CD4-positive, alpha-beta T cell (primary cell): ENCODE results near the gene CALN1. TPM values are rescaled to one million over a fixed set of nuclear protein-coding genes. Genes with fewer than 3 reads are reported as not detected.

ENCODE experiments used
- ATAC-seq: fragments of 200-7000 bp; cut with Tn5 transposase; one replicate; pipeline ENCODE4 v1.10.0; 2022; ENCODE audit warnings: mild to moderate bottlenecking; ENCODE audit not compliant: poor library complexity
- CTCF ChIA-PET: fragments of 350-600 bp; sonication (Branson Sonifier 250); formaldehyde crosslinking; loops from one replicate; lab custom pipeline; 2021; ENCODE audit warnings: antibody characterized with exemption, inconsistent platforms; lab: Charles Lee
- POLR2A ChIA-PET: fragments of 350-600 bp; sonication (Branson Sonifier 250); formaldehyde crosslinking; loops from one replicate; lab custom pipeline; 2021; ENCODE audit warnings: antibody characterized with exemption, inconsistent platforms; lab: Charles Lee
- DNase-seq, 14 experiments: peaks; one replicate each; pipeline ENCODE4 v3.0.0-alpha.2; 2013 to 2020; ENCODE audit warnings: mixed read lengths in 2 of 14
- H3K27ac ChIP-seq, 2 donors: one replicate each; pipeline versions ENCODE4 v1.5.1 to v1.7.0; 2013; ENCODE audit warnings: low read length in 2 of 2, low read depth in 1 of 2, mild to moderate bottlenecking in 1 of 2
- H3K27me3 ChIP-seq, 2 experiments: 1 replicate in 1 of 2; 2 replicates in 1 of 2; pipeline versions ENCODE4 v1.6.1 to v1.7.0; 2013; ENCODE audit warnings: low read length in 2 of 2, control low read depth in 1 of 2, mild to moderate bottlenecking in 1 of 2, moderate library complexity in 1 of 2; ENCODE audit not compliant: insufficient read depth in 2 of 2, control insufficient read depth in 1 of 2
- H3K36me3 ChIP-seq: one replicate; pipeline ENCODE4 v1.6.1; 2013; ENCODE audit warnings: low read length, control low read depth; ENCODE audit not compliant: insufficient read depth
- H3K4me1 ChIP-seq: one replicate; pipeline ENCODE4 v1.6.1; 2013; ENCODE audit warnings: low read length, control low read depth; ENCODE audit not compliant: insufficient read depth
- H3K4me3 ChIP-seq: one replicate; pipeline ENCODE4 v1.5.1; 2013; ENCODE audit warnings: mild to moderate bottlenecking, low read length, moderate library complexity
- H3K9me3 ChIP-seq, 2 experiments: 1 replicate in 1 of 2; 2 replicates in 1 of 2; pipeline versions ENCODE4 v1.6.1 to v1.7.0; 2013; ENCODE audit warnings: low read length in 2 of 2, mild to moderate bottlenecking in 2 of 2, control low read depth in 1 of 2, moderate library complexity in 1 of 2; ENCODE audit not compliant: control insufficient read depth in 1 of 2, insufficient read depth in 1 of 2
- H3K27ac Mint-ChIP-seq: one replicate; pipeline ENCODE4 v1.8.0; 2020; ENCODE audit warnings: mixed read lengths
- H3K27me3 Mint-ChIP-seq: one replicate; pipeline ENCODE4 v1.8.0; 2021; ENCODE audit warnings: mixed read lengths
- H3K36me3 Mint-ChIP-seq: one replicate; pipeline ENCODE4 v1.8.0; 2021; ENCODE audit warnings: low read depth, mixed read lengths
- H3K4me1 Mint-ChIP-seq: one replicate; pipeline ENCODE4 v1.8.0; 2021; ENCODE audit warnings: low read depth, mixed read lengths
- H3K4me3 Mint-ChIP-seq: one replicate; pipeline ENCODE4 v1.8.0; 2020; ENCODE audit warnings: mild to moderate bottlenecking, mixed read lengths
- H3K9me3 Mint-ChIP-seq: one replicate; pipeline ENCODE4 v1.8.0; 2020; ENCODE audit warnings: mixed read lengths
- intact Hi-C, 2 experiments: fragments of 100-400 bp; cut with DNase I in 1 of 2; cut with micrococcal nuclease in 1 of 2; formaldehyde crosslinking; loops; one replicate each; pipeline versions ENCODE4 v1.15.1 to v1.9.0; 2023 to 2025; cut with DNase I, micrococcal nuclease
- total RNA-seq, 174 experiments: library from RNA in 2 of 174; stranded (reverse) in 2 of 174; gene quantifications; one replicate each; pipeline ENCODE4 v1.2.3 and lab custom pipeline; 2021 to 2026
- TF ChIP-seq, protein P1 (sequence below): fragments of 200-600 bp; IDR thresholded peaks from one replicate; pipeline ENCODE4 v1.8.0; 2022; ENCODE audit warnings: antibody characterized with exemption, mild to moderate bottlenecking

CALN1 gene
- total RNA-seq, 2 experiments from 2014 or later, result 0.06 TPM; not detected in 1

DNA sequence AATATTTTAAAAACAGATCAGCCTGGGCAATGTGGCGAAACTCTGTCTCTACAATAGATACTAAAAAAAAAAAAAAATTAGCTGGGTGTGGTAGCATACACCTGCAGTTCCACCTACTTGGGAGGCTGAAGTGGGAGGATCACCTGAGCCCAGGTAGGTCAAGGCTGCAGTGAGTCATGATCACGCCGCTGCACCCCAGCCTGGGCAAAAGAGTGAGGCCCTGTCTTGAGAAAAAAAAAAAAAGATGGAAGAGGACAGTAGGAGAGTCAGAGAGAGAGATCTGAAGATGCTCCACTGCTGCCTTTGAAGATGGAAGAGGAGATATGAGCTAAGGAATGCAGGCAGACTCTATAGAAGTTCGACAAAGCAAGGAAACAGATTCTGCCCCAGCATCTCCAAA lies 181.9 kb downstream of the CALN1 start:
- DNase-seq (no peak), ATAC-seq (no peak)
- Histone ChIP-seq H3K4me3 (no peak overlapping the region), H3K27ac (no peak overlapping the region), H3K36me3 (no peaks in the 10 kb centered on the region), H3K27me3 (no peaks in the 10 kb centered on the region), H3K9me3 (peaks cover 0 to 3% of the 10 kb centered on the region in 2 experiments), H3K4me1 (no peaks in the 10 kb centered on the region)
- H3K27me3 Mint-ChIP-seq, result no peaks in the 10 kb centered on the region
- ChIA-PET CTCF (no interaction called here), POLR2A (no interaction called here)
- H3K27ac Mint-ChIP-seq, result no peak overlapping the region
- intact Hi-C loops, result no loop called here
- H3K4me3 Mint-ChIP-seq, result no peak overlapping the region
- H3K4me1 Mint-ChIP-seq, result no peaks in the 10 kb centered on the region
- TF ChIP-seq, protein P1, sequence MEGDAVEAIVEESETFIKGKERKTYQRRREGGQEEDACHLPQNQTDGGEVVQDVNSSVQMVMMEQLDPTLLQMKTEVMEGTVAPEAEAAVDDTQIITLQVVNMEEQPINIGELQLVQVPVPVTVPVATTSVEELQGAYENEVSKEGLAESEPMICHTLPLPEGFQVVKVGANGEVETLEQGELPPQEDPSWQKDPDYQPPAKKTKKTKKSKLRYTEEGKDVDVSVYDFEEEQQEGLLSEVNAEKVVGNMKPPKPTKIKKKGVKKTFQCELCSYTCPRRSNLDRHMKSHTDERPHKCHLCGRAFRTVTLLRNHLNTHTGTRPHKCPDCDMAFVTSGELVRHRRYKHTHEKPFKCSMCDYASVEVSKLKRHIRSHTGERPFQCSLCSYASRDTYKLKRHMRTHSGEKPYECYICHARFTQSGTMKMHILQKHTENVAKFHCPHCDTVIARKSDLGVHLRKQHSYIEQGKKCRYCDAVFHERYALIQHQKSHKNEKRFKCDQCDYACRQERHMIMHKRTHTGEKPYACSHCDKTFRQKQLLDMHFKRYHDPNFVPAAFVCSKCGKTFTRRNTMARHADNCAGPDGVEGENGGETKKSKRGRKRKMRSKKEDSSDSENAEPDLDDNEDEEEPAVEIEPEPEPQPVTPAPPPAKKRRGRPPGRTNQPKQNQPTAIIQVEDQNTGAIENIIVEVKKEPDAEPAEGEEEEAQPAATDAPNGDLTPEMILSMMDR, result no peak
- no peaks in the 10 kb centered on the region for H3K36me3 Mint-ChIP-seq
- H3K9me3 Mint-ChIP-seq, result peaks cover 3% of the 10 kb centered on the region

DNA sequence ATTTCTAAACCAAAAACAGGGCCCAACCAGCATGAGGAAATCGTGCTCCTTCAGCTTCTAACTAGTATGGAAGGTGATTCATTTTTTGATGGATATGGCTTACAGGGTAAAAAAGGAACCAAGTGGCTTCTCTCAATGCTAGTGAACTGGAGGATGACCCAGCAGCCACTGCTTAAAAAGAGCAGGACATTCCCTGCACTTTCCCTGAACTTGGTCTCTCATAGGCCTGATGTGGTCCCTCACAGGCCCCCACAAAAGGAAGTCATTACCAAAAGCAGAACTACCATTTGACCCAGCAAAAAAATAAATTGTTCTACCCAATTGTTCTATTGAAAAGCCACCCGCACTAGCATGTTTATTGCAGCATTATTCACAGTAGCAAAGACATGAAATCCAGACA lies 188.8 kb downstream of the CALN1 start:
- DNase-seq (no peak), ATAC-seq (no peak)
- Mint-ChIP-seq H3K27me3 (no peaks in the 10 kb centered on the region), H3K9me3 (peaks cover 3% of the 10 kb centered on the region), H3K27ac (no peak overlapping the region), H3K4me1 (no peaks in the 10 kb centered on the region), H3K4me3 (no peak overlapping the region), H3K36me3 (no peaks in the 10 kb centered on the region)
- ChIA-PET CTCF (no interaction called here), POLR2A (no interaction called here)
- intact Hi-C loops, result no loop called here
- H3K27ac ChIP-seq, result no peak overlapping the region
- TF ChIP-seq, protein P1, result no peak
- H3K36me3 ChIP-seq, result no peaks in the 10 kb centered on the region
- H3K27me3 ChIP-seq, result no peaks in the 10 kb centered on the region
- no peak overlapping the region for H3K4me3 ChIP-seq
- no peaks in the 10 kb centered on the region for H3K4me1 ChIP-seq
- H3K9me3 ChIP-seq, result peaks cover 5 to 12% of the 10 kb centered on the region in 2 experiments

DNA sequence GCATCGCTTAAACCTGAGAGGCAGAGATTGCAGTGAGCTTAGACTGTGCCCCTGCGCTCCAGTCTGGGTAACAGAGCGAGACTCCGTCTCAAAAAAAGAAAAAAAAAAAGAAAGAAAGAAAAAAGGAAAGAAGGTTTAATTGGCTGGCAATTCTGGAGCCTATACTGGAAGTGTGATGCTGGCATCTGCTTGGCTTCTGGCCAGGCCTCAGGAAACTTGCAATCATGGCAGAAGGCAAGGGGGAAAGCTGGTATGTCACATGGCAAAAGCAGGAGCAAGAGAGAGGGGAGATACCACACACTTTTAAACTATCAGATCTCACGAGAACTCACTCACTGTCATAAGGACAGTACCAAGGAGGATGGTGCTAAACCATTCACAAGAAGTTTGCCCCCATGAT lies 190.0 kb downstream of the CALN1 start:
- no peak overlapping the region for H3K27ac Mint-ChIP-seq
- intact Hi-C loops, result no loop called here
- ChIA-PET POLR2A (no interaction called here), CTCF (no interaction called here)
- Histone ChIP-seq H3K4me3 (no peak overlapping the region), H3K36me3 (no peaks in the 10 kb centered on the region), H3K4me1 (no peaks in the 10 kb centered on the region), H3K27me3 (no peaks in the 10 kb centered on the region), H3K9me3 (peaks cover 5 to 12% of the 10 kb centered on the region in 2 experiments), H3K27ac (no peak overlapping the region)
- H3K27me3 Mint-ChIP-seq, result no peaks in the 10 kb centered on the region
- no peaks in the 10 kb centered on the region for H3K36me3 Mint-ChIP-seq
- H3K4me3 Mint-ChIP-seq, result no peak overlapping the region
- ATAC-seq (no peak), DNase-seq (no peak)
- TF ChIP-seq, protein P1, result no peak
- H3K9me3 Mint-ChIP-seq, result no peaks in the 10 kb centered on the region
- H3K4me1 Mint-ChIP-seq, result no peaks in the 10 kb centered on the region
